HG03520 (cell line): Measurements from ENCODE around the gene SLC25A10.
"Not testable (repeated sequence)": the region's sequence is repeated elsewhere in the genome, so short reads cannot be mapped to it uniquely, and the experiment has no call there.

Source experiments
- ATAC-seq: cut with Tn5 transposase; IDR thresholded peaks from one replicate; pipeline ENCODE4 v1.9.1; 2021; ENCODE audit warnings: mild to moderate bottlenecking, moderate library complexity; ENCODE audit not compliant: unreplicated experiment

The SLC25A10 gene

GRCh38 chr17:81719410-81720266, 7.6 kb downstream of the SLC25A10 start:
- ATAC-seq = no peak

GRCh38 chr17:81720267-81721071, 8.4 kb downstream of the SLC25A10 start:
- ATAC-seq = no peak

DNA sequence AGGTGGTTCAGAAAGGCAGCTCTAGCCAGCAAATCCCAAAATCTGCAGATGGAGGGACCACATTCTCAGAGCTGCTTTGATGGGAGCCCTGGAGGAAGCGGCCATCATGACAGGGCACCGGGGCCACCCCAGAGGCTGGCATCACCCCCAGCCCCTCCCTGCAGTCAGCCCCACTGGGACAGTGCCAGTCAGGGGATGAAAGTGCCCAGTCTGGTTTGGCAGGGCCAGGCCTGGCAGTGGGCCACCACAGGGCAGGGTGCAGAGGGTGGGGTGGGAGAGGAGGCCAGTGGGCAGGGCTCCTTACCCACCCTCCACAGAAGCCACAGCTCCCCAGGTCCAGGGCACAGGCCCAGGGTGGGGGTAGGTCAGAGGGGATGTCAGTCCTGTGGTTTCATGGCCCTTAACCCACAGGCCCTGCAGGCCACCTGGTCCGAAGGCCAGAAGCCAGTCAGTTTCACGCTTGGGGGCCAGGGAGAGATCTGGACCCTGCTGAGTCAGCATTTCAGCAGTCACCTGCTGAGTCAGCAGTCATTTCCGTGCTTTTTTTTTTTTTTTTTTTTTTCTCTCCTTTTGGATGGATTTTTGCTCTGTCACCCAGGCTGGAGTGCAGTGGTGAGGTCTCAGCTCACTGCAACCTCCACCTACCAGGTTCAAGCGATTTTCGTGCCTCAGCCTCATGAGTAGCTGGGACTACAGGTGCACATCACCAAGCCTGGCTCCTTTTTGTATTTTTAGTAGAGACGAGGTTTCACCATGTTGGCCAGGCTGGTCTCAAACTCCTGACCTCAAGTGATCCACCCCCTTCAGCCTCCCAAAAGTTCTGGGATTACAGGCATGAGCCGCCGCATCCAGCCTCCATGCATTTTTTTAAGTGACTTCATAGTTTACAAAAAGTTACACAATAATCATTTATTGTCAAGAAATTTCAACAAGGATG, 10.4 kb downstream of the SLC25A10 start:
- ATAC-seq = no peak

GRCh38 chr17:81723651-81724209, 11.6 kb downstream of the SLC25A10 start:
- no peak for ATAC-seq

DNA sequence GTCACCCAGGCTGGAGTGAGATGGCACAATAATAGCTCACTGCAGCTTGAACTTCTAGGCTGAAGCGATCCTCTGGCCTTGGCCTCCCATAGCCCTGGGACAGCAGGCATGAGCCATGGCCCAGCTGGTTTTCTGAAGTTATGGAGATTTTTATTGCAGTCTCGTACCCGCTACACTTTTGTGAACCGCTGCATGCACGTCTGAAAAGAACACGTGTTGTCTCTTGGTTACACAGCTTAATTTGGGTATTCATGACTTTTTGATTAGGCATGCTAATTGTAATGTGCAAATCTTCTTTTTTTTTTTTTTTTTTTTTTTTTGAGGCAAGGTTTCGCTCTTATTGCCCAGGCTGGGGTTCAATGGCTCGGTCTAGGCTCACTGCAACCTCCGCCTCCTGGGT, 13.4 kb downstream of the SLC25A10 start:
- ATAC-seq = no peak

- ATAC-seq = no peak
These were observed 13.9 kb downstream of the SLC25A10 start for GRCh38 chr17:81726004-81726403.

- ATAC-seq = no peak
These were observed 15.4 kb downstream of the SLC25A10 start for GRCh38 chr17:81727324-81728031.

- ATAC-seq = no peak
These were observed 21.7 kb downstream of the SLC25A10 start for GRCh38 chr17:81733507-81734404.

- ATAC-seq = no peak
These were observed 22.6 kb downstream of the SLC25A10 start for GRCh38 chr17:81734405-81735263.

DNA sequence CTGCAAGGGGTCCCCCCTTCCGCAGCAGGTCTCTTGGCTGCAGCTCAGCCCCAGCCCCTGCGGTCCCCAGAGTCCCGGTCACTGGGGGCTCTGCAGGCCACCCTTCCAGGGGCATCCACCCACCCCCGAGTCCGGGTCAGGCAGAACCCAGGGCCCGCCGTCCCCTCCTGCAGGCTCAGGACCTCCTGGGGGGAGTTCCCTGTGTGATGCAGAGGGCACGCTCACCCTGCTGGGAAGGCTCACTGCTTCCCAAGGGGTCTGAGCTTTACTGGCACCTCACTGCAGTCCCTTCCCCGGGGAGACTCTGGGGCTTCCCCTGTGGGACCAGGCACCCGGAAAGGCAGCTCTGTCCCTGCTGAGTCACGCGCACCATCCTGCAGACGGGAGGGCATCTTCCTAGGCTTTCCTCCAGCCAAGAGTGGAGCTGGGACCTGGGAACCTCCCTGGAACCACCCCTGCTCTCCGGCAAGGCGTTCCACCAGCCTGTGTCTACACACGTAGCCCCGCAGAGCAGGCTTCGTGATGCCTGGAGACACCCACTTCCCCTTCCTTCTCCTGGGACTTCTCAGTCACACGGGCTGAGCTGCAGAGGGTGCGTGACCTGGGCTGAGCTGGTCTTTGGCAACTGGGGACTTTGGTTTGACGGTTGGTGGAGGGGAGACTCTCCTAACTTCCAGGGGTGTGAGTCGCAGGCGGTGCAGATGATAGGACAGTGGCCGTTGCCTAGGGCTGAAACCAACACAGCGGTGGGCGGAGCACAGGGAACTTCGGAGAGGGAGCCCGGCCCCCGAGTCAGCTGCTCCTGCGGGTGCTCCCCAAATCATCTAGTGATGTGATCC, 23.4 kb downstream of the SLC25A10 start:
- no peak for ATAC-seq

- ATAC-seq = no peak
These were observed 26.1 kb downstream of the SLC25A10 start for GRCh38 chr17:81737947-81738800.

- ATAC-seq = no peak
These were observed 26.8 kb downstream of the SLC25A10 start for GRCh38 chr17:81738801-81739393.

- not testable (repeated sequence) for ATAC-seq
These were observed 27.5 kb downstream of the SLC25A10 start for GRCh38 chr17:81739593-81739992.

- ATAC-seq = no peak
These were observed 28.4 kb downstream of the SLC25A10 start for GRCh38 chr17:81740395-81740961.

DNA sequence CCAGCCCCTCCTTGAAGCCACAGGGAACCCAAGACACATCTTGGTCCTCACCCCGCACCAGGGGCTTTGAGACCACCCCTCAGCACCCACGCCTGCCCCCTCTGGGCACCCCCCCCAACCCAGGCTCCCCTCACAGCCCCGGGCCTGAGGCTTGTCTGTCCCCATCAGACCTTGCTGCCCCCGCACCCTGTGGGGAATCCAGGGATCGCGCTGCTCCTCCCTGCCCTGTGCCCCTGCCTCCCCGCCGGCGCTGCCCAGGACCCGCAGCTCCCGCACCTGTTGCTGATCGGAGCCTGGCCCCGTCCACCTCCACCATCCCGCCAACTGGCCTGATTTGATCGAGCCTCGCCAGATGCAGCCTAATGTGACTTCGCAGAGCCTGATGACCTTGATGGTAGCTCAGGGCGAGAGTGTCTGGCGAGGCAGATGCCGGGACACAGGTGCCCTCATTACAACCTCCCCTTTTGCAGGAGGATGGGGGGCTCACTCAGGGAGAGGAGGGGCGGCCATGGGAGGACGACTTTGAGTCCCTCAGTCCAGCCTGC, 29.0 kb downstream of the SLC25A10 start:
- ATAC-seq = no peak
